Adrenal gland (tissue), 12 donors: ENCODE results near the gene FXYD4. TPM values are rescaled to one million over a fixed set of nuclear protein-coding genes. Genes with fewer than 3 reads are reported as not detected.

Experiments
- DNase-seq, 7 donors: peaks; one replicate each; pipeline ENCODE4 v3.0.0-alpha.2; 2019 to 2020
- H3K27ac ChIP-seq, 5 donors: fragments of 200-600 bp; sonication (generic) in 4 of 5; 1 replicate in 3 of 5; 2 replicates in 2 of 5; pipeline versions ENCODE4 v1.5.1 to v1.8.0; 2016 to 2020; ENCODE audit warnings: mild to moderate bottlenecking in 1 of 5
- H3K27me3 ChIP-seq: fragments of 200-600 bp; 2 replicates; pipeline ENCODE4 v1.8.0; 2021
- H3K36me3 ChIP-seq, 2 donors: fragments of 200-600 bp; replicated peaks in 1 of 2; 1 replicate in 1 of 2; 2 replicates in 1 of 2; pipeline versions ENCODE4 v1.5.1 to v1.8.0; 2018 to 2022
- H3K4me1 ChIP-seq, 2 donors: fragments of 200-600 bp; replicated peaks in 1 of 2; 1 replicate in 1 of 2; 2 replicates in 1 of 2; pipeline versions ENCODE4 v1.5.1 to v1.8.0; 2018 to 2021
- H3K4me3 ChIP-seq, 4 donors: fragments of 200-600 bp; sonication (generic) in 3 of 4; one replicate each; pipeline ENCODE4 v1.5.1; 2016 to 2018
- H3K9me3 ChIP-seq, 3 donors: fragments of 200-600 bp; sonication (generic) in 1 of 3; replicated peaks in 1 of 3; 1 replicate in 2 of 3; 2 replicates in 1 of 3; pipeline versions ENCODE4 v1.5.1 to v1.8.0; 2016 to 2021
- CTCF ChIP-seq, 6 experiments: fragments of 450-650 bp in 4 of 6; fragments of 200-600 bp in 2 of 6; sonication (generic) in 1 of 6; IDR thresholded peaks; 1 replicate in 5 of 6; 2 replicates in 1 of 6; pipeline versions ENCODE4 v1.5.1 to v1.8.0; 2016 to 2021; ENCODE audit warnings: antibody characterized with exemption in 6 of 6, mild to moderate bottlenecking in 2 of 6, moderate library complexity in 1 of 6
- POLR2A ChIP-seq, 2 donors: fragments of 450-650 bp; IDR thresholded peaks; one replicate each; pipeline ENCODE4 v1.6.1; 2017; ENCODE audit warnings: antibody characterized with exemption in 2 of 2, mild to moderate bottlenecking in 2 of 2, moderate library complexity in 1 of 2
- WGBS, 4 donors: extraction: QIAGEN DNeasy Blood & Tissue Kit in 2 of 4; methylation state at CpG; one replicate each; pipeline versions ENCODE4 v1.1.5 to v1.1.7; 2013 to 2017; 5-methylcytosine and 5-hydroxymethylcytosine counted together
- intact Hi-C, 2 donors: fragments of 100-400 bp; cut with DNase I; formaldehyde crosslinking; loops; one replicate each; pipeline versions ENCODE4 v1.14.1 to v1.15.0; 2022 to 2023
- polyA plus RNA-seq, 3 donors: library from polyadenylated mRNA; stranded (reverse); fragments of 200-250 nt in 2 of 3; fragments of 350-450 nt in 1 of 3; fragmentation: Illumina TruSeq in 1 of 3; extraction: RNeasy Lipid Tissue Mini Kit (QIAGEN cat#74804) in 1 of 3; gene quantifications; one replicate each; pipeline ENCODE4 v1.2.3, GENCODE V29; 2013 to 2014
- total RNA-seq, 9 donors: library from RNA; depleted of rRNA in 4 of 9; stranded (reverse); fragments of >200 nt in 4 of 9; fragments of 120-200 nt in 1 of 9; fragmentation: NEBNext Ultra II Directional in 1 of 9; extraction: Animal tissue kit (Norgen Biotek cat#: 25700) in 1 of 9; gene quantifications; one replicate each; pipeline versions ENCODE4 v1.1.0 to v1.2.4, GENCODE V29; 2013 to 2023
- donor health status: healthy with polysubstance abuse.
- donor health status: Bipolar disorder and iron deficiency.
- donor health status: DM: yes; HTN: yes; CAD: no.
- donor health status: DM: no; HTN: no; CAD: no.
- donor health status: DM: no; HTN: no; CAD: no.
- donor health status: DM: yes; HTN: yes; CAD: no.

FXYD4 gene
- total and polyA plus RNA-seq, 12 donors = 0.86 TPM; not detected in 11

- H3K27me3 ChIP-seq = no peaks in the 10 kb centered on the region
- H3K4me3 ChIP-seq = no peak overlapping the region
- H3K27ac ChIP-seq = no peak overlapping the region
- no peaks in the 10 kb centered on the region for H3K4me1 ChIP-seq
- intact Hi-C loops = no loop called here
- 39 to 65% (median 54%) methylated on average over 4 to 11 of the region's 11 CpGs for WGBS, 4 donors
- H3K36me3 ChIP-seq = no peaks in the 10 kb centered on the region
- DNase-seq = no peak
- no peaks in the 10 kb centered on the region for H3K9me3 ChIP-seq
- TF ChIP-seq POLR2A (IDR thresholded peaks at IDR 0.05) (no peak), CTCF (IDR thresholded peaks at IDR 0.05) (no peak)
Observed at GRCh38 chr10:43339136-43339535, 32.3 kb upstream of the FXYD4 start.

GRCh38 chr10:43340101-43340500 lies 31.3 kb upstream of the FXYD4 start:
- no peak overlapping the region for H3K27ac ChIP-seq
- intact Hi-C loops = loop anchor here in 1 of 2 donors (10.0 kb wide), 1 partner anchor 45 kb away; no protein-coding TSS in a partner anchor
- no peaks in the 10 kb centered on the region for H3K36me3 ChIP-seq
- no peak overlapping the region for H3K4me3 ChIP-seq
- WGBS, 4 donors = 79 to 90% (median 83%) methylated on average over 6 of the region's 6 CpGs
- TF ChIP-seq POLR2A (IDR thresholded peaks at IDR 0.05) = no peak
- TF ChIP-seq CTCF (IDR thresholded peaks at IDR 0.05) = no peak
- no peaks in the 10 kb centered on the region for H3K4me1 ChIP-seq
- no peak for DNase-seq
- no peaks in the 10 kb centered on the region for H3K9me3 ChIP-seq
- H3K27me3 ChIP-seq = no peaks in the 10 kb centered on the region

- no peak for TF ChIP-seq POLR2A (IDR thresholded peaks at IDR 0.05)
- TF ChIP-seq CTCF (IDR thresholded peaks at IDR 0.05) = no peak
- intact Hi-C loops = loop anchor here in 1 of 2 donors (10.0 kb wide), 1 partner anchor 46 kb away; no protein-coding TSS in a partner anchor
Observed at GRCh38 chr10:43340619-43341018, 30.8 kb upstream of the FXYD4 start.

GRCh38 chr10:43341450-43341849 lies 30.0 kb upstream of the FXYD4 start:
- WGBS, 4 donors = 83 to 92% (median 88%) methylated on average over 7 of the region's 7 CpGs
- intact Hi-C loops = loop anchor here in 1 of 2 donors (10.0 kb wide), 1 partner anchor 47 kb away; no protein-coding TSS in a partner anchor
- H3K4me3 ChIP-seq = no peak overlapping the region
- H3K27me3 ChIP-seq = no peaks in the 10 kb centered on the region
- no peaks in the 10 kb centered on the region for H3K9me3 ChIP-seq
- no peaks in the 10 kb centered on the region for H3K36me3 ChIP-seq
- TF ChIP-seq POLR2A (IDR thresholded peaks at IDR 0.05) (no peak), CTCF (IDR thresholded peaks at IDR 0.05) (no peak)
- no peak overlapping the region for H3K27ac ChIP-seq
- no peaks in the 10 kb centered on the region for H3K4me1 ChIP-seq
- DNase-seq = no peak

More at GRCh38 chr10:43340619-43341018, 30.8 kb upstream of the FXYD4 start:
- H3K27ac ChIP-seq = no peak overlapping the region
- H3K27me3 ChIP-seq = no peaks in the 10 kb centered on the region
- H3K9me3 ChIP-seq = no peaks in the 10 kb centered on the region
- 42 to 46% (median 45%) methylated on average over 9 of the region's 9 CpGs for WGBS, 4 donors
- H3K4me3 ChIP-seq = no peak overlapping the region
- H3K36me3 ChIP-seq = no peaks in the 10 kb centered on the region
- H3K4me1 ChIP-seq = no peaks in the 10 kb centered on the region
- peak; percentile 55 to 79 (median 71) for DNase-seq
